ENCODE data around the gene PCBD1.

Gene PCBD1

GRCh38 chr10:70903262-70903921 is 15.0 kb upstream of the PCBD1 start:
- Histone ChIP-seq H3K9me3 (ENCODE audit: severe bottlenecking) (no peaks in the 10 kb centered on the region), H3K27me3 (ENCODE audit: insufficient read depth, poor library complexity, severe bottlenecking) (no peaks in the 10 kb centered on the region), H3K4me1 (ENCODE audit: insufficient read depth, poor library complexity, severe bottlenecking) (peaks cover 3% of the 10 kb centered on the region), H3K27ac (ENCODE audit: poor library complexity, severe bottlenecking) (no peak overlapping the region), H3K36me3 (ENCODE audit: low read depth) (no peaks in the 10 kb centered on the region), H3K4me3 (ENCODE audit: severe bottlenecking) (no peak overlapping the region)
- DNase-seq (ENCODE audit: low spot score) = no peak
- TF ChIP-seq, protein P1, sequence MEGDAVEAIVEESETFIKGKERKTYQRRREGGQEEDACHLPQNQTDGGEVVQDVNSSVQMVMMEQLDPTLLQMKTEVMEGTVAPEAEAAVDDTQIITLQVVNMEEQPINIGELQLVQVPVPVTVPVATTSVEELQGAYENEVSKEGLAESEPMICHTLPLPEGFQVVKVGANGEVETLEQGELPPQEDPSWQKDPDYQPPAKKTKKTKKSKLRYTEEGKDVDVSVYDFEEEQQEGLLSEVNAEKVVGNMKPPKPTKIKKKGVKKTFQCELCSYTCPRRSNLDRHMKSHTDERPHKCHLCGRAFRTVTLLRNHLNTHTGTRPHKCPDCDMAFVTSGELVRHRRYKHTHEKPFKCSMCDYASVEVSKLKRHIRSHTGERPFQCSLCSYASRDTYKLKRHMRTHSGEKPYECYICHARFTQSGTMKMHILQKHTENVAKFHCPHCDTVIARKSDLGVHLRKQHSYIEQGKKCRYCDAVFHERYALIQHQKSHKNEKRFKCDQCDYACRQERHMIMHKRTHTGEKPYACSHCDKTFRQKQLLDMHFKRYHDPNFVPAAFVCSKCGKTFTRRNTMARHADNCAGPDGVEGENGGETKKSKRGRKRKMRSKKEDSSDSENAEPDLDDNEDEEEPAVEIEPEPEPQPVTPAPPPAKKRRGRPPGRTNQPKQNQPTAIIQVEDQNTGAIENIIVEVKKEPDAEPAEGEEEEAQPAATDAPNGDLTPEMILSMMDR (IDR thresholded peaks at IDR 0.05; ENCODE audit: poor library complexity, severe bottlenecking) = peak; percentile 75
- 0 out of 3 replicates have a peak, but pooled peaks have one; percentile 30 for ATAC-seq (ENCODE audit: low read depth)

DNA sequence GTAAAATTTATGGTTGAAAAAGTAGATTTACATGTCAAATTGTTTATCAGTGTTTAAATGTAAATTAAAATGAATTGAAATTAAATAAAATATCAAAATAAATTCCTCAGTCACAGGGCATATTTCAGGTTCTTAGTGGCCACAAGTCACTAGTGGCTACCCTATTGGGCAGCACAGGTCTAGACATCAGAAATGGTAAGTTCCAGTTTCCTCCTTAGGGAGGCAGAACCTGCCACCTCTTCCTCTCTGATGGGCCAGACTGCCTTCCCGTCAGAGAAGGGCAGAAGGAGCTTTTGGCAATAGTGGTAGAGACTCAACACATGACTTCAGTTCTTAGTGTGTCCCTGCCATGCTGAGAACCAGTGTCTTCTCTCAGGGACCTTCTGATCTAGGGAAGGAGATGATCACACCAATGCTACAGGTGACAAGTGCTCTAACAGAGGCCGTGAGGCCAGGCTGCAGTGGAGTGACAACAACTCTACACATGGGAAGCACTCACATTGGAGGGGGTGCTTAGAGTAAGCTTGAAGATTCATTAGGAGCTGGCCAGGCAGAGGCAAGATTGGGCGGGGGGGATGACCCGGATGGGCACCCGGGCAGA is 14.4 kb upstream of the PCBD1 start:
- no peaks in the 10 kb centered on the region for H3K36me3 ChIP-seq (ENCODE audit: low read depth)
- no peaks in the 10 kb centered on the region for H3K9me3 ChIP-seq (ENCODE audit: severe bottlenecking)
- no peak overlapping the region for H3K4me3 ChIP-seq (ENCODE audit: severe bottlenecking)
- H3K27me3 ChIP-seq (ENCODE audit: insufficient read depth, poor library complexity, severe bottlenecking) = no peaks in the 10 kb centered on the region
- no peak for DNase-seq (ENCODE audit: low spot score)
- TF ChIP-seq, protein P1 (IDR thresholded peaks at IDR 0.05; ENCODE audit: poor library complexity, severe bottlenecking) = no peak
- H3K27ac ChIP-seq (ENCODE audit: poor library complexity, severe bottlenecking) = no peak overlapping the region
- peaks cover 3% of the 10 kb centered on the region for H3K4me1 ChIP-seq (ENCODE audit: insufficient read depth, poor library complexity, severe bottlenecking)
- no peak for ATAC-seq (ENCODE audit: low read depth)

- no peaks in the 10 kb centered on the region for H3K9me3 ChIP-seq (ENCODE audit: severe bottlenecking)
- no peak overlapping the region for H3K4me3 ChIP-seq (ENCODE audit: severe bottlenecking)
- TF ChIP-seq, protein P1 (IDR thresholded peaks at IDR 0.05; ENCODE audit: poor library complexity, severe bottlenecking) = no peak
- no peaks in the 10 kb centered on the region for H3K27me3 ChIP-seq (ENCODE audit: insufficient read depth, poor library complexity, severe bottlenecking)
- ATAC-seq (ENCODE audit: low read depth) = no peak
- H3K27ac ChIP-seq (ENCODE audit: poor library complexity, severe bottlenecking) = no peak overlapping the region
- peaks cover 3% of the 10 kb centered on the region for H3K4me1 ChIP-seq (ENCODE audit: insufficient read depth, poor library complexity, severe bottlenecking)
- no peaks in the 10 kb centered on the region for H3K36me3 ChIP-seq (ENCODE audit: low read depth)
- DNase-seq (ENCODE audit: low spot score) = no peak
These were observed 13.0 kb upstream of the PCBD1 start for GRCh38 chr10:70901276-70901878.

DNA sequence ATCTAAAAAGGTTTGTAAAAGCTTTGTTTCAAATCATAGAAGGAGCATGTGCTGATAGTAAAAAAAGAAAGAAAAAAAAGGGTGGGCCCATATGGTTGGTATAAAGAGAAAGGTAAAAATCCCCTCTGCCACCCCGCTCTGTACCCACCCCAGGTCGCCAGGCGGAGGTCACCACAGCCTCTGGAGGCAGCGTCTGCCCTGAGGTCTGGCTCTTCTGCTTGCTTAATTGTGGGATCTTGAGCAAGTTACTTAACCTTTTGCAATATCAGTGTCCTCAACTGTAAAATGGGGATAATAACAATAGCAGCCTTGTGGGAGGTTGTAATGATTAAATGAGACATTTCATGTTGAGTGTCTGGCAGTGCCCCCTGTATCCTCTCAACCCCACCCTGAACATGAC is 10.7 kb upstream of the PCBD1 start:
- peaks cover 3% of the 10 kb centered on the region for H3K4me1 ChIP-seq (ENCODE audit: insufficient read depth, poor library complexity, severe bottlenecking)
- H3K27me3 ChIP-seq (ENCODE audit: insufficient read depth, poor library complexity, severe bottlenecking) = no peaks in the 10 kb centered on the region
- no peaks in the 10 kb centered on the region for H3K36me3 ChIP-seq (ENCODE audit: low read depth)
- no peak overlapping the region for H3K27ac ChIP-seq (ENCODE audit: poor library complexity, severe bottlenecking)
- no peak overlapping the region for H3K4me3 ChIP-seq (ENCODE audit: severe bottlenecking)
- TF ChIP-seq, protein P1 (IDR thresholded peaks at IDR 0.05; ENCODE audit: poor library complexity, severe bottlenecking) = no peak
- no peak for DNase-seq (ENCODE audit: low spot score)
- no peak for ATAC-seq (ENCODE audit: low read depth)
- no peaks in the 10 kb centered on the region for H3K9me3 ChIP-seq (ENCODE audit: severe bottlenecking)

Measured in RWPE2 (cell line).